ENCODE measurements around the gene CNNM3.

The CNNM3 gene

DNA sequence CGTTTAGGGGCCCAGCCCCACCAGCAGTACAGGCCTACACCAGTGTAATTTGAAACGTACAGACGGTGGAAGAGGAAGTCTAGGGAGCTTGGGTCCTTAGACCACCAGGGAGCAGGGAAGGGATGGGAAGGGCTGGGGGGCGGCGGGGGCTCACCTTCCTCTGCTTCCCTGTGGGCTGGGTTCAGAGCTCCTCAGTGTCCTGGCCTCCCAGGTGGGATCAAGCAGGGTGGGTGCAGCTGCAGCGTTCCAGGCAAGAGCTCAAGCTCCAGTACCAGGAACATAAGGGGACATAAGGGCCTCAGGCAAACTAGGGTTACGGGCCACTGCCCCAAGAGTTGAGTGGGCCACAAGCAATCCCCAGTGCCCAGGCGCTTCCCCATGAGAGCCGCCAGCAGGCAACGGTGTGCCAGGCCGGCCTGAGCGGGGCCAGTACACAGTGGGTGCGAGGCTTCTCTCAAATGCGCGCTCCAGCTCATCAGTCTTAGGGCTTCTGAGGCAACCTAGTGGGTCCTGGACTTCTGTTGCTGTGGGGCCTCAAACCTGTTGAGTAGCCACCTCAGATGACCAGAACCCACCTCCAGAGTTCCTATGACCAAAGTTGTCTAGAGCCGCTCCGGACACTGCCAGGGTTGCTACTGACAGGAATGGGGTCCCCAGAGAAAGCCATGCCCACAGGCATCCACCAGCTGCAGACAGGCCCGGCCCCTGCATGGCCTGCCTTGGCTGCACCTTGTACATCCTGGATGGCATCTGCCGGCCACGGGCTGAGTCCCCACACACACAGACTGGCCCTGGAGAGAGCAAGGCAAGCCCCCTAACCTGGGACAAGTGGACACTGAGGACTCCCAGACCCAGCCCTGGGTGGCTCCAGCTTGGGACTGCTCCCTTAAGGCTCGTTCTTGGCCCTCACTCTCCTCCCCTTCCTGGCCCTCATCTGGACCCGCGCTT, 22.6 kb downstream of the CNNM3 start:
- TF ChIP-seq ZFX (IDR thresholded peaks at IDR 0.05; ENCODE audit: borderline replicate concordance) = no peak
- TF ChIP-seq CTCF (IDR thresholded peaks at IDR 0.05) = no peak
- H3K27ac ChIP-seq = no peak overlapping the region

DNA sequence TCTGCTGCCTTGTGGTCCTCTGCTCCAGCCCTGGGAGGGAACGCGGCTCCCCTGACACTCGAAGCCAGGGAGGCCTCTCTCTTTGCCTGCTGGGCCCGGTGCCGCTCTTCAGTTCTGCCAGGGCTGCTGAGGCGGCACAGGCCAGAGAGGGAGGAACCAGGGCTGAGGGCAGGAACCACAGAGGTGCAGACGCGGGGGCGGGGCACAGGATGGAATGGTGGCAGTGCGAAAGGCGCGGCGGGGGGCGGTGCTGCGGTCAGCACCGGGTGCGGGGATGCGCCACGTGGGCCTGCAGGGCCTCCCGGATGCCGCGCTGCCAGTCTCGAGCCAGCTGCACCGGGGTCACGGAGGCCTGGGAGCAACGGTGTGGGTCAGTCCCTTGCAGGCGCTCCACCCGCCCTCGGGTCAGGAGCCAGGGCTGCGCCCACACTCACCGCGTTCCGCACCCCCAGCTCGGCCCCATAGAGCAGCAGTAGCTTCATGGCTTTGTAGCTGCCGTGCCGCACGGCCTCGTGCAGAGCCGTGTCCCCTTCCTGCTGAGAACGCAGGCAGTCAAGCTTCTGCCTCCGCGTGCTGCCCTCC, 23.3 kb downstream of the CNNM3 start:
- no peak overlapping the region for H3K27ac ChIP-seq
- TF ChIP-seq CTCF (IDR thresholded peaks at IDR 0.05) (no peak), ZFX (IDR thresholded peaks at IDR 0.05; ENCODE audit: borderline replicate concordance) (no peak)

GRCh38 chr2:96839875-96840850, 24.1 kb downstream of the CNNM3 start:
- no peak overlapping the region for H3K27ac ChIP-seq

GRCh38 chr2:96841701-96842495, 25.8 kb downstream of the CNNM3 start:
- no peak for TF ChIP-seq ZFX (IDR thresholded peaks at IDR 0.05; ENCODE audit: borderline replicate concordance)
- no peak for TF ChIP-seq CTCF (IDR thresholded peaks at IDR 0.05)
- H3K27ac ChIP-seq = peak overlapping the region; percentile 27; the same call in 1 of the 2 replicates

More at GRCh38 chr2:96839875-96840850, 24.1 kb downstream of the CNNM3 start:
- TF ChIP-seq CTCF (IDR thresholded peaks at IDR 0.05) (no peak), ZFX (IDR thresholded peaks at IDR 0.05; ENCODE audit: borderline replicate concordance) (no peak)

DNA sequence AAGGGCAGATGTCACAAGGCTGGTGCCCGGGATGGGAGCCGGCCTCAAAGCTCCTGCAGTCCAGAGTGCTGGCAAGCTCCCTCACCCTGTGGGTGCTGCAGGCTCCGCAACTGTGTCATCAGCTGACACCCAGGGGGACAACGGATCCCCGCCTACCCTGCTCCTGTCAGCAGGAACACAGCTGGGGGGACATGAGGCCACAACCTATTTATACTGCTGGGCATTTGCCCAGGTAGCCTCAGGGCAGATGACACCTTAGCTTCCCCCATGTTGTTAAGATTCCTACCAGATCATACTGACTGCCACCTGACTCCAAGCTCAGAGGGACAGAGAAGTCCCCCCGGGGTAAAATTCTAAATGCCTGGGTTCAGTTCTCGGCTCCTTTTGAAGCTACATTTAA, 26.5 kb downstream of the CNNM3 start:
- TF ChIP-seq ZFX (IDR thresholded peaks at IDR 0.05; ENCODE audit: borderline replicate concordance) (no peak), CTCF (IDR thresholded peaks at IDR 0.05) (no peak)
- H3K27ac ChIP-seq = peak overlapping the region; percentile 27; the same call in 1 of the 2 replicates

- TF ChIP-seq ZFX (IDR thresholded peaks at IDR 0.05; ENCODE audit: borderline replicate concordance) (no peak), CTCF (IDR thresholded peaks at IDR 0.05) (no peak)
- peak within 1 kb of the TSS; percentile 27; the same call in 1 of the 2 replicates for H3K27ac ChIP-seq
These were observed 27.6 kb downstream of the CNNM3 start, which contains the start of gene ANKRD23 for GRCh38 chr2:96843538-96844268. Gene ANKRD23 (minus strand): TSS chr2:96844021. CDS start chr2:96843992, 29 bp downstream.
